H9 (cell line): ENCODE data around the gene KIAA1614. TPM values are rescaled to one million over a fixed set of nuclear protein-coding genes. Genes with fewer than 3 reads are reported as not detected.

Experiments
- DNase-seq: peaks from one replicate; pipeline ENCODE4 v3.0.0-alpha.2; 2017
- H2AFZ ChIP-seq: one replicate; pipeline ENCODE4 v1.6.1; 2013; ENCODE audit warnings: mild to moderate bottlenecking, low read length, control low read depth, moderate library complexity
- H2AK5ac ChIP-seq: 2 replicates; pipeline ENCODE4 v1.6.1; 2013; ENCODE audit warnings: low read length, control low read depth, mixed read lengths; ENCODE audit not compliant: insufficient read length
- H2BK120ac ChIP-seq: one replicate; pipeline ENCODE4 v1.6.1; 2013; ENCODE audit warnings: low read depth, mild to moderate bottlenecking, low read length, control low read depth, inconsistent platforms; ENCODE audit not compliant: poor library complexity, severe bottlenecking
- H2BK12ac ChIP-seq: 2 replicates; pipeline ENCODE4 v1.6.1; 2013; ENCODE audit warnings: low read length, control low read depth, mixed read lengths, low read depth; ENCODE audit not compliant: insufficient read length
- H2BK15ac ChIP-seq: 2 replicates; pipeline ENCODE4 v1.6.1; 2013; ENCODE audit warnings: low read depth, low read length, control low read depth
- H2BK20ac ChIP-seq: one replicate; pipeline ENCODE4 v1.6.1; 2013; ENCODE audit warnings: low read depth, mild to moderate bottlenecking, low read length, control low read depth, inconsistent platforms; ENCODE audit not compliant: poor library complexity, severe bottlenecking
- H2BK5ac ChIP-seq: 2 replicates; pipeline ENCODE4 v1.6.1; 2013; ENCODE audit warnings: low read length, control low read depth, mixed read lengths; ENCODE audit not compliant: insufficient read length
- H3K14ac ChIP-seq: 2 replicates; pipeline ENCODE4 v1.6.1; 2013; ENCODE audit warnings: low read length, control low read depth; ENCODE audit not compliant: insufficient read depth
- H3K18ac ChIP-seq: 2 replicates; pipeline ENCODE4 v1.6.1; 2013; ENCODE audit warnings: low read depth, mild to moderate bottlenecking, mixed read lengths, low read length, control low read depth; ENCODE audit not compliant: insufficient read length
- H3K23ac ChIP-seq: 2 replicates; pipeline ENCODE4 v1.6.1; 2013; ENCODE audit warnings: low read length, control low read depth, mixed read lengths, low read depth; ENCODE audit not compliant: insufficient read length
- H3K23me2 ChIP-seq: 2 replicates; pipeline ENCODE4 v1.6.1; 2013; ENCODE audit warnings: low read depth, mild to moderate bottlenecking, mixed read lengths, low read length, control low read depth; ENCODE audit not compliant: insufficient read length, poor library complexity, severe bottlenecking
- H3K27ac ChIP-seq: 2 replicates; pipeline ENCODE4 v1.5.1; 2013; ENCODE audit warnings: low read length, control low read depth, mixed read lengths, low read depth; ENCODE audit not compliant: insufficient read length
- H3K27me3 ChIP-seq: 2 replicates; pipeline ENCODE4 v1.6.1; 2013; ENCODE audit warnings: low read length, control low read depth, inconsistent platforms; ENCODE audit not compliant: insufficient read depth
- H3K4ac ChIP-seq: 2 replicates; pipeline ENCODE4 v1.6.1; 2013; ENCODE audit warnings: low read depth, mild to moderate bottlenecking, control low read depth, inconsistent platforms, low read length, moderate library complexity
- H3K4me1 ChIP-seq: 2 replicates; pipeline ENCODE4 v1.6.1; 2013; ENCODE audit warnings: low read length, control low read depth, inconsistent platforms; ENCODE audit not compliant: insufficient read depth
- H3K4me2 ChIP-seq: 2 replicates; pipeline ENCODE4 v1.6.1; 2013; ENCODE audit warnings: low read length, control low read depth, mixed read lengths; ENCODE audit not compliant: insufficient read length, insufficient read depth
- H3K56ac ChIP-seq: 2 replicates; pipeline ENCODE4 v1.6.1; 2013; ENCODE audit warnings: low read depth, mild to moderate bottlenecking, mixed read lengths, low read length, control low read depth; ENCODE audit not compliant: insufficient read length
- H3K79me1 ChIP-seq: 2 replicates; pipeline ENCODE4 v1.6.1; 2013; ENCODE audit warnings: low read depth, mild to moderate bottlenecking, moderate library complexity, low read length, control low read depth, inconsistent platforms; ENCODE audit not compliant: insufficient read depth, poor library complexity, severe bottlenecking
- H3K79me2 ChIP-seq: 2 replicates; pipeline ENCODE4 v1.6.1; 2013; ENCODE audit warnings: low read length, control low read depth, inconsistent platforms; ENCODE audit not compliant: insufficient read depth
- H3K9ac ChIP-seq: 2 replicates; pipeline ENCODE4 v1.6.1; 2013; ENCODE audit warnings: low read length, control low read depth, mixed read lengths; ENCODE audit not compliant: insufficient read length; ENCODE audit errors: extremely low read depth
- H3K9me3 ChIP-seq: one replicate; pipeline ENCODE4 v1.6.1; 2013; ENCODE audit warnings: low read depth, low read length, inconsistent platforms; ENCODE audit not compliant: control insufficient read depth
- H3T11ph ChIP-seq: one replicate; pipeline ENCODE4 v1.6.1; 2013; ENCODE audit warnings: mild to moderate bottlenecking, low read length, control low read depth, inconsistent platforms
- H4K20me1 ChIP-seq: one replicate; pipeline ENCODE4 v1.6.1; 2013; ENCODE audit not compliant: control insufficient read depth, insufficient read length, insufficient read depth
- H4K5ac ChIP-seq: 2 replicates; pipeline ENCODE4 v1.6.1; 2013; ENCODE audit warnings: low read depth, mild to moderate bottlenecking, mixed read lengths, low read length, control low read depth; ENCODE audit not compliant: insufficient read length
- H4K8ac ChIP-seq: replicated peaks from 2 replicates; pipeline ENCODE4 v1.6.1; 2013; ENCODE audit warnings: low read length, control low read depth, mixed read lengths, low read depth; ENCODE audit not compliant: insufficient read length
- H4K91ac ChIP-seq: 2 replicates; pipeline ENCODE4 v1.6.1; 2013; ENCODE audit warnings: low read depth, mild to moderate bottlenecking, moderate library complexity, mixed read lengths, low read length, control low read depth; ENCODE audit not compliant: insufficient read length
- H3K27ac Mint-ChIP-seq, 3 experiments: 2 replicates in 2 of 3; 3 replicates in 1 of 3; pipeline ENCODE4 v1.8.0; 2020 to 2021; ENCODE audit warnings: mixed read lengths in 3 of 3, mild to moderate bottlenecking in 1 of 3, moderate library complexity in 1 of 3
- H3K27me3 Mint-ChIP-seq: 2 replicates; pipeline ENCODE4 v1.8.0; 2021; ENCODE audit warnings: low read depth, mild to moderate bottlenecking, moderate library complexity, mixed read lengths
- H3K36me3 Mint-ChIP-seq, 3 experiments: 2 replicates in 2 of 3; 3 replicates in 1 of 3; pipeline ENCODE4 v1.8.0; 2020 to 2021; ENCODE audit warnings: low read depth in 3 of 3, mixed read lengths in 3 of 3; ENCODE audit not compliant: insufficient read depth in 1 of 3
- H3K4me1 Mint-ChIP-seq, 2 experiments: 2 replicates each; pipeline ENCODE4 v1.8.0; 2020; ENCODE audit warnings: mixed read lengths in 2 of 2
- H3K4me3 Mint-ChIP-seq, 2 experiments: 2 replicates in 1 of 2; 3 replicates in 1 of 2; pipeline ENCODE4 v1.8.0; 2020 to 2021; ENCODE audit warnings: mild to moderate bottlenecking in 2 of 2, mixed read lengths in 2 of 2, moderate library complexity in 1 of 2
- H3K9me3 Mint-ChIP-seq, 2 experiments: 2 replicates in 1 of 2; 3 replicates in 1 of 2; pipeline ENCODE4 v1.8.0; 2020; ENCODE audit warnings: mild to moderate bottlenecking in 2 of 2, mixed read lengths in 2 of 2, moderate library complexity in 1 of 2
- CTCF ChIP-seq: fragments of 200-600 bp; sonication (generic); conservative IDR thresholded peaks from 3 replicates; pipeline ENCODE4 v1.8.0; 2021; ENCODE audit warnings: antibody characterized with exemption, mild to moderate bottlenecking
- WGBS: extraction: QIAGEN DNeasy Blood & Tissue Kit; methylation state at CpG from one replicate; pipeline ENCODE4 v1.1.7; 2013; ENCODE audit warnings: missing lambda C conversion rate, low lambda C conversion rate, mixed read lengths; ENCODE audit not compliant: insufficient read length; ENCODE audit errors: extremely low coverage; 5-methylcytosine and 5-hydroxymethylcytosine counted together
- total RNA-seq: library from RNA; stranded (reverse); gene quantifications from 2 replicates; pipeline ENCODE4 v1.2.1, GENCODE V29; 2021

Gene KIAA1614
- total RNA-seq, 1 experiment from 2014 or later, result 1.3 TPM

DNA sequence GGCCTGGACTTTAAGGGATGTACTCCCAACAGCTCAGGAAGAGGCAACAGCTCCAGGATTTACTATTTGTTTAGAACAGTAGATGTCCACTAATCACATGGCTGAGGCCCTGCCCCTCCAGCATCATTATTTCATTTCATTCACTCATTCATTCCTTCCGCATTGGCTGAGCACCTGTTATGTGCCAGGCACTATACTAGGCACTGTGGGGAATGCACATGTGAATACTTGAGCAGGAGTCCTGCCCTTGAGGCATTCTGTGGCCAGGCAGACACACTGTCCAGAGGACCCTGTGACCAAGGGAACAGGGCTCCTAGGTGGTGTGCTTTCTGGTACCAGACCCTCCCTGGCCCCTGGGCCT is 24.3 kb downstream of the KIAA1614 start:
- no peaks in the 10 kb centered on the region for H3K79me1 ChIP-seq
- peaks cover 0 to 2% (median 0%) of the 10 kb centered on the region in 3 experiments; a peak in 1 of 7 replicates for H3K36me3 Mint-ChIP-seq
- peaks cover 13% of the 10 kb centered on the region for H3K27me3 Mint-ChIP-seq
- H3K79me2 ChIP-seq, result no peaks in the 10 kb centered on the region
- no peak overlapping the region for H2BK120ac ChIP-seq
- H3K23ac ChIP-seq, result no peak overlapping the region
- no peak overlapping the region for H2BK12ac ChIP-seq
- H3K9ac ChIP-seq, result no peak overlapping the region
- H3K9me3 ChIP-seq, result no peaks in the 10 kb centered on the region
- H3K14ac ChIP-seq, result no peak overlapping the region
- H2BK5ac ChIP-seq, result no peak overlapping the region
- no peak overlapping the region for H2BK20ac ChIP-seq
- no peak overlapping the region for H2BK15ac ChIP-seq
- no peaks in the 10 kb centered on the region for H4K20me1 ChIP-seq
- H3K27ac ChIP-seq, result no peak overlapping the region
- H3K27me3 ChIP-seq, result no peaks in the 10 kb centered on the region
- no peak for DNase-seq
- H3K23me2 ChIP-seq, result no peaks in the 10 kb centered on the region
- no peak overlapping the region for H4K8ac ChIP-seq
- no CpG with 5 or more reads among the region's 1 CpG for WGBS
- no peak overlapping the region for H2AFZ ChIP-seq
- H3K56ac ChIP-seq, result no peak overlapping the region
- no peak overlapping the region for H3K4me2 ChIP-seq
- no peak overlapping the region for H3K18ac ChIP-seq
- no peak overlapping the region for H4K5ac ChIP-seq
- no peak overlapping the region for H3K27ac Mint-ChIP-seq
- H3K4me1 ChIP-seq, result no peaks in the 10 kb centered on the region; the same call in 1 of the 2 replicates
- peaks cover 15 to 21% of the 10 kb centered on the region in 2 experiments for H3K4me1 Mint-ChIP-seq
- no peak for TF ChIP-seq CTCF
- no peak overlapping the region for H3T11ph ChIP-seq
- no peak overlapping the region for H4K91ac ChIP-seq
- H3K4ac ChIP-seq, result no peak overlapping the region
- H2AK5ac ChIP-seq, result no peak overlapping the region
- no peak overlapping the region for H3K4me3 Mint-ChIP-seq
- no peaks in the 10 kb centered on the region for H3K9me3 Mint-ChIP-seq
